ENCODE measurements around the gene MYLK.
A peak's percentile ranks its signal among the peaks of the same experiment; 100 is the strongest.

The MYLK gene

GRCh38 chr3:123651449-123652341 lies 232.4 kb downstream of the MYLK start:
- intact Hi-C loops (cut with DNase I): loop anchor here (5.0 kb wide), 1 partner anchor 71 kb away; no protein-coding TSS in a partner anchor
- peak in 8 of 42 donors; percentile 19 to 59 (median 32) for DNase-seq

DNA sequence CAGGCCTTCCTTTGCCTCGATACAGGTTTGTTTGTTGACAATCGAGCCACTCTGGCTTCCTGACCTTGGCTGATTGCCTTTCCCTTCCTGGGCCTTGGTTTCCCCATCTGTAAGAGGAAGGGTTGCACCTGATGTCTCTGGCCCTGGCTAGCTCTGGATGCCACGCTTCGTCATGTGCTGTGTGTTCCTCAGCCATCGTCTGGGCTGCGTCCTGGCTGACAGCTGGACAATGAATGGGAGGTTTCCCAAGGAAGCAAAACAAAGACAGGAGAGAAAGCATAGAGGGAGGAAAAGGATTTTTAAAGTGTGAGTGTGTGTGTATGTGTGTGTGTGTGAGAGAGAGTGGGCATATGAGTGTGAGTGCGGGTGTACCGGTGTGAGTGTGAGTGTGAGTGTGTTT lies 234.0 kb downstream of the MYLK start:
- no peak for DNase-seq
- intact Hi-C loops (cut with DNase I): loop anchor here (5.0 kb wide), 1 partner anchor 72 kb away; no protein-coding TSS in a partner anchor

DNA sequence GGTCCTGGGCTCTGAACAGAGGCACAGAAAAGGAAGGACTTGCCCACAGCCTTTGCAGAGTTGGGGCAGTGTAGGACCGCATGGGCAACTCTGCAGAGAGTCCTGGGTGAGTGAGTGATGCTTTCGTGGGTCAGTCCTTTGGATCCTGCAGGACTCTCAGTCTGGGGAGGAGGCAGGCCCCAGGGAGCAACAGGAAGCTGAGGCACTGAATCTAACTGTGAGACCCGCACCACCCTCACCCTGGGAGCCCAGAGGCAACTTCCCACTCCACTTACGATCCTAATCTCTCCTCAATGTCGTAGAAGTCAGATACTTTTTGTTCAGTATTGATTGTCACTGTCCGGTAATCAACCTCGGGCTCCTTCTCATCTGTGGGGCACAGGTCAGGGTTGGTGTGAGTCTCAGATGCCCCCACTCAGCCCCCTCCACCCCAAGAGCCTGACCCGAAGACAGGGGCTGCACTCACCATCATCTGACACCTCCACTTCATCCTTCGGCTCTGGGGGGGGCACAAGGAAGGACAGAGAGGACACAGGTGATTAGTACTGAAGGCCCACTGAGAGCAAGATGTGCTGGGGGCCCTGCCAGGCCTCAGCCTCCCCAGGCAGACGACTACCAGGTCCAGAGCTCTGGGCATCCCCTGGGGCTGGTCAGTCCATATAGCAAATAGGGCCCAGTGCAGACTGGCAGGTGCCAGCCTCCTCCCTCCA lies 235.3 kb downstream of the MYLK start:
- intact Hi-C loops (cut with DNase I): no loop called here
- no peak for DNase-seq

GRCh38 chr3:123644358-123644757 lies 239.8 kb downstream of the MYLK start:
- DNase-seq: no peak
- intact Hi-C loops (cut with DNase I): no loop called here

- intact Hi-C loops (cut with DNase I): no loop called here
- DNase-seq: no peak
Observed at GRCh38 chr3:123642957-123643330, 241.2 kb downstream of the MYLK start.

DNA sequence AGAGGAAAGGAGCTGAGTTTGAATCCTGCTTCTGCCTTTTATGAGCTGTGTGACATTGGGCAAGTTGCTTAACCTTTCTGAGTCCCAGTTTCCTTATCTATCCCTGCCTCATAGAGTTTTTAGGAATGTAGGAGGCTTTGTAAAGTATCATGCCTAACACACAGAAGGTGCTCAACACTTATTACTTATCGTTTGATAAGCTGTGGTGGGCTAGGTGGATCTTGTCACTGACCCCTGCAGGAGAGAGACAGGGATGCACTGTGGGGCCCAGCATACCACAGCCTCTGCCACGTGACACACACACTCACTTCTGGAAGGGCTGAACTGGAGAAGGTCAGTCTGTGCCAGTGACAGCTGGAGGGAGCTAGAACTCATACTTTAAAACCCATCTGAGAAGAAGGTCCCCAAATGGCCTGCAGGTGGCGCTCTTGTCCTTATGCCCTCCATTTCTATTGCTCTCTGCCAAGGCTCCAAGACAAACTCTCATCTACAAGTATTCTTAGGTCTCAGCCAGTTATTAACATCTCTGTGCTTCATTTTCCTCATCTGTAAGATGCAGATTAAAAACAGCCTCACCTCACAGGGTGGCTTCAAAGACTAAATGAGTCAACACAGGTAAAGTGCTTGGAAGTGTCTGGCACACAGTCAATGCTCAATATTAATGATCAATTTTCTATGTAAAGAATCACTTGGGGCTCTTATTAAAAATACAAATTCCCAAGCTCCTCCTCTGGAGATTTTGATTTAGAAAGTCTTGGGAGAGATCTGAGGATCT lies 241.8 kb downstream of the MYLK start:
- DNase-seq: peak in 41 of 42 donors; percentile 28 to 85 (median 69)
- intact Hi-C loops (cut with DNase I): no loop called here

DNA sequence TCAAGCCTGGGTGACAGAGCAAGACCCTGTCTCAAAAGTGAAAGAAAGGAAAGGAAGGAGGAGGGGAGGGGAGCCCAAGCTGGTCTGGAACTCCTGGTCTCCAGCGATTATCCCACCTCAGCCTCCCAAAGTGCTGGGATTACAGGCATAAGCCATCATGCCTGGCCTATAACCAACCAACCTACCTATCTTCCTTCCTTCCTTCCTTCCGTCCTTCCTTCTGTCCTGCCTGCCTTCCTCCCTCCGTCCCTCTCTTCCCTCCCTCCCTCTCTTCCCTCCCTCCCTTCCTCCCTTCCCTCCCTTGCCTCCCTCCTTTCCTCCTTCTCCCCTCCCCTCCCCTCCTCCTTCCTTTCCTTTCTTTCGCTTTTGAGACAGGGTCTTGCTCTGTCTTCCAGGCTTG lies 242.6 kb downstream of the MYLK start:
- intact Hi-C loops (cut with DNase I): no loop called here
- no peak for DNase-seq

DNA sequence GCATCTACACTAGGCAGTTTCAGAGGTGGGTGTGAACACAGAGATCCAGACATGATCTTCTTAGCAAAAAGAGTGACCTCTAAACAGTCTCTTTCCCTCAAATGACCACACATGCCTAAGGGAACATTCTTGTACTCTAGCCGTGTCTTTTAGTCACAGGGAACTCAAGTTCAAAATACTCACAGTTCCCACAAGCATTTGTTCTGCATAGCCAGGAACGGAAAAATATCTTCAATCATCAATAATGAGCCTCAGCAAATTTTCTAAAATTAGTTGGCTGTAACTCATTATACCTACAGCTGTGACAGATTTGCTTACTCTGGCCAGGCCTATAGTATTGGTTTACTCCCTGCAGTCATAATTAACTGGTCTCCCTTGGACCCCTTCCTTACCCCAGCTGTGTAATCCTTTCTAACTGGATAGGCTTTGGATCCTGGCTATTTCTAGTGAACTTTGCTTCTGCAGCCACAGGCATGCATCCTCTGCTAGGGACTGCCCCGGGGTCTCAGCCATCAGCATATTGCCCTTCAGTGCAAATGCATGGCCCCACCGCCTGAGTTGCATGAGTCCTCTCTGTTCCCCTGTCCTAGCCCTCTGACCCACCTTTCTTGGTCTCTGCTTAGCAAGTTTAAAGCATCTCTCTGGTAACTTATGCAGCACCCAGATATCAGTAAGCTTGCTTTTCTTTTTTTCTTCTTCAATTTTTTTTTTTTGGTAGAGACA lies 243.2 kb downstream of the MYLK start:
- intact Hi-C loops (cut with DNase I): no loop called here
- DNase-seq: no peak

- DNase-seq: no peak
- intact Hi-C loops (cut with DNase I): no loop called here
Observed at GRCh38 chr3:123640311-123640710, 243.8 kb downstream of the MYLK start.

DNA sequence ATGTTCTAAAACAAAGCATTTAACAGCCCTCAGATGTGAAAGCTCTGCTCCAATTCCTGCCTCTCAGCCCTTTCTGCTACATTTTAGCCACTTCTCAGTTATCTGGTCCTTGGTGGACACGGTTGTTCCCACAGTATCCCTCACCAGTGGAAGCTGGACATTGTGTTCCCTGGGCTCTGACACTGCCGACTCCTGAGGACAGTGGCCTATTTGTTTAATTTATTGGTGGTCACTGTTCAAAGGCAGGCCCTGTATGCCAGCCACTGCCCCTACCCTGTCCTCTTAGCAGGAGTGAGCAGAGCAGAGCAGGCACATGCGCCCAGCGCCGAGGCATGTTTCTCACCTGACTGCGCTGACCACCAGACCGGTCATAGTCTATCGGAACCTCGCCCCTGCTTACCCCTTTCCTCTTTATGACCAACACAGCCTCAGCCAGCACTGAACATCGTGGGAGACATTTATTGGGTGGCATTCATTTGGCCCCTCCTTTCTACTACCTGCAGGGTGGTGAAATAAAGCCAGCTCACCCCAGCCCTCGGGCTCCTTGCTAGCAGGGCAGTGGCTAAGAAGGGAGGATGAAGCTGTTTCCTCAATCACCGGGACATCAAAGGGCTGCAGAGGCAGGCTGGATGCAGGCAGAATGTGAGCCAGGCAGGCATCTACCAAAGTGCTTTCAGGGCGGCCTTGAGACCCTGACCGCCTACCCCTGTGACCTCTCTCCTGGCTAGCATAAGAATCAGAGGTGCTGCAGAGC lies 245.0 kb downstream of the MYLK start:
- DNase-seq: no peak
- intact Hi-C loops (cut with DNase I): no loop called here

DNA sequence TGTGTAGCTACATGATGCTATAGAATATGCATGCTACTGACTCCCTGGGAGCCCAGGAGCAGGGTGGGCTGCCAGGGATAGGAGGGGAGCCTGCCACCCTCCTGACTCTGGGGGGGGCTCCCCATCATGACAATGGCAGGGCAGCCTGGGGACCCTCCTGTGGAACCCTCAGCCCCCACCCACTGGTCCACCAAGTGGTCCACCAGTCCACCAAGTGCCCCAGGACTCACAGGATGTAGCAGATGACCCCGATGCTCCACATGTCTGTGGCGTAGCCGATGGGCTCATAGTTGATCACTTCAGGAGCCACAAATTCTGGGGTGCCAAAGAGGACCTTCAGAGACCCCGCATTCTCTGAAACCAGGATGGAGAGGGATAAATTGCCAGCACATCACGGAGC lies 246.3 kb downstream of the MYLK start:
- intact Hi-C loops (cut with DNase I): no loop called here
- DNase-seq: no peak

DNA sequence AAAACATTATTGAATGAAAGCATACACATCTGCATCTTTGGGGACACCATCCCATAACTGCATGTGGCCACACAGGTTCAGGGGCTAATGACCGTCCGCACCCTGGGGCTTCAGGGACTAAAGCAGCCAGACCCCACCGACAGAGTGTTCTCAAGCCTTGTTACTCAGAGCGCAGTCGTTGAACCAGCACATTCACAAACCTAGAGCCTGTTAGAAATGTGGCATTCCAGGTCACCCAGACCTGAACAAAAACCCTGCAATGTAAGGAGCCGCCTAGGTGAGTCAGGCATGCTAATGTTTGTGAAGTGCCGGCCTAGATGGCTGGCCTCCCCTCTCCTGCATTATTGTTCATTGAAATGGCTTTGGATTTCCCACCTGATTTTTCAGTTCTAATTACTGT lies 247.0 kb downstream of the MYLK start:
- intact Hi-C loops (cut with DNase I): no loop called here
- no peak for DNase-seq

- no peak for DNase-seq
- intact Hi-C loops (cut with DNase I): no loop called here
Observed at GRCh38 chr3:123636431-123636841, 247.7 kb downstream of the MYLK start.

GRCh38 chr3:123635717-123636116 lies 248.4 kb downstream of the MYLK start:
- no peak for DNase-seq
- intact Hi-C loops (cut with DNase I): no loop called here

DNA sequence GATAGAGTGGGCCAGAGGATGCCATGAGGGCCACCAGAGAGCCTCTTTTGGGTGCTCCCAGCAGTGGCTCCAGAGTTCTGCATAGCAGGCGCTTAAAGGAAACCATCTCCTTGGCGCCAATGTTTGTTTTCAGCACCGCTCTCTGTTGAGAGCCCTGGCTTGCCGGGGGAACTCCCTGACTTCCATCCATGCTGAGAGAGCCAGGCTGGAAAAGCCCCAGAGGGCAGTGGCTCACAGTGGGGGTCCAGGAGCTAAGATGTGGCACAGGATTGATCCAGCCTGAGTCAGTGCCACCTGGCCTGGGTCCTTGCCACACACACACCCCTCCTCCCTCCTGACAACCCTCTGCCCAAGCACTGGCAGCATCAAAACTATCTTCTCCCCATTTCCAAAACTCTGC lies 248.9 kb downstream of the MYLK start:
- intact Hi-C loops (cut with DNase I): no loop called here
- peak in 4 of 42 donors; percentile 25 to 55 (median 36) for DNase-seq

GRCh38 chr3:123634149-123635051 lies 249.7 kb downstream of the MYLK start:
- no peak for DNase-seq
- intact Hi-C loops (cut with DNase I): no loop called here

DNA sequence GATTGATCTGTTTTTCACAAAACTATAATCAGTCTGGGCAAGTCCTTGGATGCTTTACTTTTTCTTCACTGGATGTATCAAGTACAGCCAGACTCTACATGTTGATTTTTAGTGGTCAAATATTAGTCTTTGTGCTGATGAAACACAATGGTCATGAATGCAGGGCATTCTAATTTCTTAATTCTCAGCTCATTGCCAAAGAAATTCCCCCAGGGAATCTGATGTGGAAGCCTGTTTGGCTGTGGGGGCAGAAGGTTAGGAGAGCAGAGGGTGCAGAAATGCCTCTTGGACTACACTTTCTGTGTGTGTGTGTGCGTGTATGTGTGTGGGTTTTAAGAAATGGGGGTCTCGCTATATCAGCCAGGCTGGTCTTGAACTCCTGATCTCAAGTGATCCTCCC lies 250.6 kb downstream of the MYLK start:
- no peak for DNase-seq
- intact Hi-C loops (cut with DNase I): no loop called here

All from head of caudate nucleus (tissue), 42 donors.